H9 (cell line): ENCODE results near the gene SLC2A9. TPM values are rescaled to one million over a fixed set of nuclear protein-coding genes. Genes with fewer than 3 reads are reported as not detected.

ENCODE experiments used
- DNase-seq: peaks from one replicate; pipeline ENCODE4 v3.0.0-alpha.2; 2017
- H2AFZ ChIP-seq: one replicate; pipeline ENCODE4 v1.6.1; 2013; ENCODE audit warnings: mild to moderate bottlenecking, low read length, control low read depth, moderate library complexity
- H2AK5ac ChIP-seq: 2 replicates; pipeline ENCODE4 v1.6.1; 2013; ENCODE audit warnings: low read length, control low read depth, mixed read lengths; ENCODE audit not compliant: insufficient read length
- H2BK120ac ChIP-seq: one replicate; pipeline ENCODE4 v1.6.1; 2013; ENCODE audit warnings: low read depth, mild to moderate bottlenecking, low read length, control low read depth, inconsistent platforms; ENCODE audit not compliant: poor library complexity, severe bottlenecking
- H2BK12ac ChIP-seq: 2 replicates; pipeline ENCODE4 v1.6.1; 2013; ENCODE audit warnings: low read length, control low read depth, mixed read lengths, low read depth; ENCODE audit not compliant: insufficient read length
- H2BK15ac ChIP-seq: 2 replicates; pipeline ENCODE4 v1.6.1; 2013; ENCODE audit warnings: low read depth, low read length, control low read depth
- H2BK20ac ChIP-seq: one replicate; pipeline ENCODE4 v1.6.1; 2013; ENCODE audit warnings: low read depth, mild to moderate bottlenecking, low read length, control low read depth, inconsistent platforms; ENCODE audit not compliant: poor library complexity, severe bottlenecking
- H2BK5ac ChIP-seq: 2 replicates; pipeline ENCODE4 v1.6.1; 2013; ENCODE audit warnings: low read length, control low read depth, mixed read lengths; ENCODE audit not compliant: insufficient read length
- H3K14ac ChIP-seq: 2 replicates; pipeline ENCODE4 v1.6.1; 2013; ENCODE audit warnings: low read length, control low read depth; ENCODE audit not compliant: insufficient read depth
- H3K18ac ChIP-seq: 2 replicates; pipeline ENCODE4 v1.6.1; 2013; ENCODE audit warnings: low read depth, mild to moderate bottlenecking, mixed read lengths, low read length, control low read depth; ENCODE audit not compliant: insufficient read length
- H3K23ac ChIP-seq: 2 replicates; pipeline ENCODE4 v1.6.1; 2013; ENCODE audit warnings: low read length, control low read depth, mixed read lengths, low read depth; ENCODE audit not compliant: insufficient read length
- H3K23me2 ChIP-seq: 2 replicates; pipeline ENCODE4 v1.6.1; 2013; ENCODE audit warnings: low read depth, mild to moderate bottlenecking, mixed read lengths, low read length, control low read depth; ENCODE audit not compliant: insufficient read length, poor library complexity, severe bottlenecking
- H3K27ac ChIP-seq: 2 replicates; pipeline ENCODE4 v1.5.1; 2013; ENCODE audit warnings: low read length, control low read depth, mixed read lengths, low read depth; ENCODE audit not compliant: insufficient read length
- H3K27me3 ChIP-seq: 2 replicates; pipeline ENCODE4 v1.6.1; 2013; ENCODE audit warnings: low read length, control low read depth, inconsistent platforms; ENCODE audit not compliant: insufficient read depth
- H3K4ac ChIP-seq: 2 replicates; pipeline ENCODE4 v1.6.1; 2013; ENCODE audit warnings: low read depth, mild to moderate bottlenecking, control low read depth, inconsistent platforms, low read length, moderate library complexity
- H3K4me1 ChIP-seq: 2 replicates; pipeline ENCODE4 v1.6.1; 2013; ENCODE audit warnings: low read length, control low read depth, inconsistent platforms; ENCODE audit not compliant: insufficient read depth
- H3K4me2 ChIP-seq: 2 replicates; pipeline ENCODE4 v1.6.1; 2013; ENCODE audit warnings: low read length, control low read depth, mixed read lengths; ENCODE audit not compliant: insufficient read length, insufficient read depth
- H3K56ac ChIP-seq: 2 replicates; pipeline ENCODE4 v1.6.1; 2013; ENCODE audit warnings: low read depth, mild to moderate bottlenecking, mixed read lengths, low read length, control low read depth; ENCODE audit not compliant: insufficient read length
- H3K79me1 ChIP-seq: 2 replicates; pipeline ENCODE4 v1.6.1; 2013; ENCODE audit warnings: low read depth, mild to moderate bottlenecking, moderate library complexity, low read length, control low read depth, inconsistent platforms; ENCODE audit not compliant: insufficient read depth, poor library complexity, severe bottlenecking
- H3K79me2 ChIP-seq: 2 replicates; pipeline ENCODE4 v1.6.1; 2013; ENCODE audit warnings: low read length, control low read depth, inconsistent platforms; ENCODE audit not compliant: insufficient read depth
- H3K9ac ChIP-seq: 2 replicates; pipeline ENCODE4 v1.6.1; 2013; ENCODE audit warnings: low read length, control low read depth, mixed read lengths; ENCODE audit not compliant: insufficient read length; ENCODE audit errors: extremely low read depth
- H3K9me3 ChIP-seq: one replicate; pipeline ENCODE4 v1.6.1; 2013; ENCODE audit warnings: low read depth, low read length, inconsistent platforms; ENCODE audit not compliant: control insufficient read depth
- H3T11ph ChIP-seq: one replicate; pipeline ENCODE4 v1.6.1; 2013; ENCODE audit warnings: mild to moderate bottlenecking, low read length, control low read depth, inconsistent platforms
- H4K20me1 ChIP-seq: one replicate; pipeline ENCODE4 v1.6.1; 2013; ENCODE audit not compliant: control insufficient read depth, insufficient read length, insufficient read depth
- H4K5ac ChIP-seq: 2 replicates; pipeline ENCODE4 v1.6.1; 2013; ENCODE audit warnings: low read depth, mild to moderate bottlenecking, mixed read lengths, low read length, control low read depth; ENCODE audit not compliant: insufficient read length
- H4K8ac ChIP-seq: replicated peaks from 2 replicates; pipeline ENCODE4 v1.6.1; 2013; ENCODE audit warnings: low read length, control low read depth, mixed read lengths, low read depth; ENCODE audit not compliant: insufficient read length
- H4K91ac ChIP-seq: 2 replicates; pipeline ENCODE4 v1.6.1; 2013; ENCODE audit warnings: low read depth, mild to moderate bottlenecking, moderate library complexity, mixed read lengths, low read length, control low read depth; ENCODE audit not compliant: insufficient read length
- H3K27ac Mint-ChIP-seq, 3 experiments: 2 replicates in 2 of 3; 3 replicates in 1 of 3; pipeline ENCODE4 v1.8.0; 2020 to 2021; ENCODE audit warnings: mixed read lengths in 3 of 3, mild to moderate bottlenecking in 1 of 3, moderate library complexity in 1 of 3
- H3K27me3 Mint-ChIP-seq: 2 replicates; pipeline ENCODE4 v1.8.0; 2021; ENCODE audit warnings: low read depth, mild to moderate bottlenecking, moderate library complexity, mixed read lengths
- H3K36me3 Mint-ChIP-seq, 3 experiments: 2 replicates in 2 of 3; 3 replicates in 1 of 3; pipeline ENCODE4 v1.8.0; 2020 to 2021; ENCODE audit warnings: low read depth in 3 of 3, mixed read lengths in 3 of 3; ENCODE audit not compliant: insufficient read depth in 1 of 3
- H3K4me1 Mint-ChIP-seq, 2 experiments: 2 replicates each; pipeline ENCODE4 v1.8.0; 2020; ENCODE audit warnings: mixed read lengths in 2 of 2
- H3K4me3 Mint-ChIP-seq, 2 experiments: 2 replicates in 1 of 2; 3 replicates in 1 of 2; pipeline ENCODE4 v1.8.0; 2020 to 2021; ENCODE audit warnings: mild to moderate bottlenecking in 2 of 2, mixed read lengths in 2 of 2, moderate library complexity in 1 of 2
- H3K9me3 Mint-ChIP-seq, 2 experiments: 2 replicates in 1 of 2; 3 replicates in 1 of 2; pipeline ENCODE4 v1.8.0; 2020; ENCODE audit warnings: mild to moderate bottlenecking in 2 of 2, mixed read lengths in 2 of 2, moderate library complexity in 1 of 2
- WGBS: extraction: QIAGEN DNeasy Blood & Tissue Kit; methylation state at CpG from one replicate; pipeline ENCODE4 v1.1.7; 2013; ENCODE audit warnings: missing lambda C conversion rate, low lambda C conversion rate, mixed read lengths; ENCODE audit not compliant: insufficient read length; ENCODE audit errors: extremely low coverage; 5-methylcytosine and 5-hydroxymethylcytosine counted together
- total RNA-seq: library from RNA; stranded (reverse); gene quantifications from 2 replicates; pipeline ENCODE4 v1.2.1, GENCODE V29; 2021
- TF ChIP-seq, protein P1 (sequence below): fragments of 200-600 bp; sonication (generic); conservative IDR thresholded peaks from 3 replicates; pipeline ENCODE4 v1.8.0; 2021; ENCODE audit warnings: antibody characterized with exemption, mild to moderate bottlenecking

SLC2A9 gene
- total RNA-seq, 1 experiment from 2014 or later: 0.79 TPM

DNA sequence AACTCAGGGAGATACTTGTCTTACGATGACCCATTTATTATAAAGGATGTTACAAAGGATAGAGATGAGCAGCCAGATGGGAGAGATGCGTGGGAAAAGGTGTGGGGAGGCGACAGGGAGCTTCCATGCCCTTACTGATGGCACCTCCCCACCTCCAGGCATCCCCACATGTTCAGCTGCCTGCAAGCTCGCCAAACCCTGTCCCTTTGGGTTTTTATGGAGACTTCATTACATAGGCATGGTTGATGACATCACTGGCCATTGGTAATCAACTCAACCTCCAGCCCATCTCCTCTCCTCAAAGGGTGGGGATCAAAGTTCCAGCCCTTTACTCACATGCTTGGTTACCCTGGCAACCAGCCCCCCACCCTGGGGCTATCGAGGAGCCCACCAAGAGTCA, 29.4 kb upstream of the SLC2A9 start:
- Histone ChIP-seq H2BK20ac (no peak overlapping the region), H3K79me2 (no peaks in the 10 kb centered on the region), H4K20me1 (no peaks in the 10 kb centered on the region), H2AK5ac (no peak overlapping the region), H3K9ac (no peak overlapping the region), H2BK120ac (no peak overlapping the region), H4K8ac (no peak overlapping the region), H3T11ph (no peak overlapping the region), H3K4ac (no peak overlapping the region), H3K27me3 (no peaks in the 10 kb centered on the region), H2AFZ (no peak overlapping the region), H3K27ac (no peak overlapping the region), H2BK12ac (no peak overlapping the region), H4K5ac (no peak overlapping the region), H3K4me2 (no peak overlapping the region), H3K23ac (no peak overlapping the region), H4K91ac (no peak overlapping the region), H2BK15ac (no peak overlapping the region), H2BK5ac (no peak overlapping the region), H3K79me1 (no peaks in the 10 kb centered on the region), H3K23me2 (no peaks in the 10 kb centered on the region), H3K9me3 (no peaks in the 10 kb centered on the region), H3K18ac (no peak overlapping the region), H3K14ac (no peak overlapping the region), H3K56ac (no peak overlapping the region), H3K4me1 (peaks cover 2% of the 10 kb centered on the region; the same call in 1 of the 2 replicates)
- DNase-seq: no peak
- no CpG with 5 or more reads among the region's 5 CpGs for WGBS
- H3K36me3 Mint-ChIP-seq: peaks cover 0 to 3% (median 0%) of the 10 kb centered on the region in 3 experiments; a peak in 1 of 7 replicates
- no peak overlapping the region; a peak in 1 of 5 replicates for H3K4me3 Mint-ChIP-seq
- TF ChIP-seq, protein P1, sequence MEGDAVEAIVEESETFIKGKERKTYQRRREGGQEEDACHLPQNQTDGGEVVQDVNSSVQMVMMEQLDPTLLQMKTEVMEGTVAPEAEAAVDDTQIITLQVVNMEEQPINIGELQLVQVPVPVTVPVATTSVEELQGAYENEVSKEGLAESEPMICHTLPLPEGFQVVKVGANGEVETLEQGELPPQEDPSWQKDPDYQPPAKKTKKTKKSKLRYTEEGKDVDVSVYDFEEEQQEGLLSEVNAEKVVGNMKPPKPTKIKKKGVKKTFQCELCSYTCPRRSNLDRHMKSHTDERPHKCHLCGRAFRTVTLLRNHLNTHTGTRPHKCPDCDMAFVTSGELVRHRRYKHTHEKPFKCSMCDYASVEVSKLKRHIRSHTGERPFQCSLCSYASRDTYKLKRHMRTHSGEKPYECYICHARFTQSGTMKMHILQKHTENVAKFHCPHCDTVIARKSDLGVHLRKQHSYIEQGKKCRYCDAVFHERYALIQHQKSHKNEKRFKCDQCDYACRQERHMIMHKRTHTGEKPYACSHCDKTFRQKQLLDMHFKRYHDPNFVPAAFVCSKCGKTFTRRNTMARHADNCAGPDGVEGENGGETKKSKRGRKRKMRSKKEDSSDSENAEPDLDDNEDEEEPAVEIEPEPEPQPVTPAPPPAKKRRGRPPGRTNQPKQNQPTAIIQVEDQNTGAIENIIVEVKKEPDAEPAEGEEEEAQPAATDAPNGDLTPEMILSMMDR: no peak
- H3K9me3 Mint-ChIP-seq: no peaks in the 10 kb centered on the region
- peaks cover 8% of the 10 kb centered on the region for H3K27me3 Mint-ChIP-seq
- H3K4me1 Mint-ChIP-seq: peaks cover 30% of the 10 kb centered on the region in 2 experiments
- peak overlapping the region in 1 of 3 experiments; percentile 20; a peak in 2 of 7 replicates for H3K27ac Mint-ChIP-seq
